HCT116 (cell line): Measurements from ENCODE around the gene HPS5. TPM values are rescaled to one million over a fixed set of nuclear protein-coding genes. Genes with fewer than 3 reads are reported as not detected.

ENCODE experiments used
- ATAC-seq: fragments of 200-7000 bp; cut with Tn5 transposase; 2 replicates; pipeline ENCODE4 v1.9.1; 2020; ENCODE audit warnings: mild to moderate bottlenecking, moderate library complexity
- BruUV-seq: library from RNA; stranded (reverse); fragments of 400-500 nt; replicated peaks from 2 replicates; lab custom pipeline; 2021; lab: Mats Ljungman, UMichigan
- CTCF ChIA-PET: fragments of 300-600 bp; sonication (Branson Sonifier 250); formaldehyde crosslinking; loops from one replicate; lab custom pipeline; 2021; ENCODE audit warnings: antibody characterized with exemption; lab: Charles Lee
- POLR2A ChIA-PET: fragments of 300-600, 350-600 bp; sonication (Branson Sonifier 250); formaldehyde crosslinking; loops from one replicate; lab custom pipeline; 2021; ENCODE audit warnings: antibody characterized with exemption; lab: Charles Lee
- RAD21 ChIA-PET, 2 experiments: fragments of 300-600 bp; sonication (Branson Sonifier 250); formaldehyde crosslinking; loops; one replicate each; lab custom pipeline; 2023; ENCODE audit warnings: low total read pairs in 2 of 2; ENCODE audit not compliant: uncharacterized antibody in 2 of 2, unreplicated experiment in 2 of 2, low non-redundant PET in 1 of 2; lab: Charles Lee
- DNase-seq: peaks from one replicate; pipeline ENCODE4 v3.0.0-alpha.2; 2010; ENCODE audit warnings: low read depth, low spot score
- H2AFZ ChIP-seq: fragments of 200-600 bp; shearing (Covaris generic), sonication (generic); 2 replicates; pipeline ENCODE4 v1.6.1; 2017; ENCODE audit warnings: low read depth, mixed run types, mixed read lengths, antibody characterized with exemption, low read length; ENCODE audit not compliant: poor library complexity, severe bottlenecking
- H3K27ac ChIP-seq: 2 replicates; pipeline ENCODE4 v1.5.1; 2012; ENCODE audit warnings: low read depth, low read length
- H3K27me3 ChIP-seq: fragments of 200-600 bp; sonication (generic); 2 replicates; pipeline ENCODE4 v1.6.1; 2016; ENCODE audit warnings: mixed run types, low read length, mixed read lengths; ENCODE audit not compliant: insufficient read depth
- H3K36me3 ChIP-seq, 2 experiments: fragments of 200-500 bp in 1 of 2; fragments of 200-600 bp in 1 of 2; sonication (Bioruptor generic) in 1 of 2; sonication (generic) in 1 of 2; 2 replicates each; pipeline versions ENCODE4 v1.5.1 to v1.6.1; 2014 to 2016; ENCODE audit warnings: low read length in 2 of 2, inconsistent platforms in 1 of 2, mixed read lengths in 1 of 2, mixed run types in 1 of 2; ENCODE audit not compliant: insufficient read depth in 2 of 2, control insufficient read depth in 1 of 2
- H3K4me1 ChIP-seq, 2 experiments: fragments of 200-600 bp in 1 of 2; sonication (generic) in 1 of 2; 2 replicates each; pipeline versions ENCODE4 v1.5.1 to v1.6.1; 2012 to 2017; ENCODE audit warnings: low read length in 2 of 2, inconsistent platforms in 1 of 2, mild to moderate bottlenecking in 1 of 2, mixed read lengths in 1 of 2, mixed run types in 1 of 2, moderate library complexity in 1 of 2; ENCODE audit not compliant: insufficient read depth in 2 of 2, control insufficient read depth in 1 of 2
- H3K4me2 ChIP-seq: fragments of 200-600 bp; sonication (generic); 2 replicates; pipeline ENCODE4 v1.6.1; 2017; ENCODE audit warnings: mixed run types, low read length, mixed read lengths
- H3K4me3 ChIP-seq, 2 experiments: fragments of 200-600 bp in 1 of 2; sonication (generic) in 1 of 2; replicated peaks in 1 of 2; 2 replicates each; pipeline ENCODE4 v1.5.1; 2011 to 2016; ENCODE audit warnings: low read length in 2 of 2, control low read depth in 1 of 2, low read depth in 1 of 2, mild to moderate bottlenecking in 1 of 2, mixed read lengths in 1 of 2, mixed run types in 1 of 2
- H3K79me2 ChIP-seq: fragments of 200-600 bp; sonication (generic); 2 replicates; pipeline ENCODE4 v1.6.1; 2017; ENCODE audit warnings: mild to moderate bottlenecking, mixed run types, low read length, moderate library complexity, mixed read lengths; ENCODE audit not compliant: insufficient read depth
- H3K9ac ChIP-seq: fragments of 200-600 bp; sonication (generic); 2 replicates; pipeline ENCODE4 v1.6.1; 2016; ENCODE audit warnings: low read length, mixed read lengths
- H3K9me2 ChIP-seq: fragments of 200-600 bp; sonication (generic), shearing (Covaris generic); 2 replicates; pipeline ENCODE4 v1.6.1; 2017; ENCODE audit warnings: mixed run types, mild to moderate bottlenecking, moderate library complexity; ENCODE audit not compliant: insufficient read depth
- H3K9me3 ChIP-seq, 2 experiments: fragments of 200-500 bp in 1 of 2; fragments of 200-600 bp in 1 of 2; sonication (Bioruptor generic) in 1 of 2; sonication (generic) in 1 of 2; 2 replicates each; pipeline ENCODE4 v1.6.1; 2014 to 2017; ENCODE audit warnings: low read length in 2 of 2, mixed read lengths in 2 of 2, inconsistent platforms in 1 of 2, low read depth in 1 of 2, mild to moderate bottlenecking in 1 of 2, mixed run types in 1 of 2, moderate library complexity in 1 of 2; ENCODE audit not compliant: control insufficient read depth in 1 of 2, insufficient read depth in 1 of 2
- H4K20me1 ChIP-seq: fragments of 200-600 bp; sonication (generic), shearing (Covaris generic); 2 replicates; pipeline ENCODE4 v1.6.1; 2017; ENCODE audit warnings: mixed run types, mild to moderate bottlenecking, moderate library complexity; ENCODE audit not compliant: insufficient read depth
- CBX3 ChIP-seq: IDR thresholded peaks from 2 replicates; pipeline ENCODE4 v1.6.1; 2012; ENCODE audit warnings: low read depth
- CEBPB ChIP-seq: IDR thresholded peaks from 2 replicates; pipeline ENCODE4 v1.6.1; 2012; ENCODE audit warnings: low read depth
- CTCF ChIP-seq, 3 experiments: fragments of 200-600 bp in 1 of 3; sonication (generic) in 1 of 3; IDR thresholded peaks in 2 of 3; conservative IDR thresholded peaks in 1 of 3; 2 replicates each; pipeline ENCODE4 v1.5.1; 2012 to 2017; ENCODE audit warnings: low read depth in 2 of 3, low read length in 2 of 3, antibody characterized with exemption in 1 of 3, borderline replicate concordance in 1 of 3, control low read depth in 1 of 3, mild to moderate bottlenecking in 1 of 3, mixed read lengths in 1 of 3, mixed run types in 1 of 3, moderate library complexity in 1 of 3; ENCODE audit not compliant: insufficient read depth in 1 of 3
- EGR1 ChIP-seq: IDR thresholded peaks from 2 replicates; pipeline ENCODE4 v1.6.1; 2012; ENCODE audit warnings: low read depth
- EZH2 ChIP-seq: fragments of 200-600 bp; sonication (generic); IDR thresholded peaks from 2 replicates; pipeline ENCODE4 v1.6.1; 2017; ENCODE audit warnings: antibody characterized with exemption, mixed run types
- EZH2phosphoT487 ChIP-seq: fragments of 200-600 bp; IDR thresholded peaks from 2 replicates; pipeline ENCODE4 v1.6.1; 2018; ENCODE audit warnings: antibody characterized with exemption, borderline replicate concordance
- FOSL1 ChIP-seq: IDR thresholded peaks from 2 replicates; pipeline ENCODE4 v1.6.1; 2012; ENCODE audit warnings: low read depth
- JUND ChIP-seq: IDR thresholded peaks from 2 replicates; pipeline ENCODE4 v1.6.1; 2012
- POLR2A ChIP-seq: IDR thresholded peaks from 2 replicates; pipeline ENCODE4 v1.7.0; 2011; ENCODE audit warnings: borderline replicate concordance; ENCODE audit not compliant: insufficient read depth, insufficient read length; ENCODE audit errors: extremely low read depth
- POLR2AphosphoS5 ChIP-seq: IDR thresholded peaks from 2 replicates; pipeline ENCODE4 v1.6.1; 2011; ENCODE audit warnings: mild to moderate bottlenecking, low read depth, low read length, moderate library complexity
- RAD21 ChIP-seq: IDR thresholded peaks from 2 replicates; pipeline ENCODE4 v1.6.1; 2012; ENCODE audit warnings: low read depth, mild to moderate bottlenecking
- SP1 ChIP-seq: IDR thresholded peaks from 2 replicates; pipeline ENCODE4 v1.6.1; 2012; ENCODE audit warnings: low read depth
- TCF7L2 ChIP-seq: IDR thresholded peaks from 2 replicates; pipeline ENCODE4 v1.7.0; 2011; ENCODE audit warnings: borderline replicate concordance, inconsistent platforms; ENCODE audit not compliant: insufficient read depth, insufficient read length; ENCODE audit errors: extremely low read depth
- ZFX ChIP-seq: fragments of 450-650 bp; IDR thresholded peaks from 2 replicates; pipeline ENCODE4 v1.6.1; 2017
- ZNF274 ChIP-seq: fragments of 200-500 bp; sonication (Bioruptor generic); IDR thresholded peaks from 2 replicates; pipeline ENCODE4 v1.6.1; 2014; ENCODE audit warnings: mild to moderate bottlenecking, low read depth, low read length, inconsistent platforms
- intact Hi-C: fragments of 100-400 bp; cut with micrococcal nuclease; formaldehyde crosslinking; loops from 2 replicates; pipeline ENCODE4 v1.10.0; 2022
- total RNA-seq: library from RNA; stranded (reverse); gene quantifications from one replicate; pipeline ENCODE4 v1.2.1, GENCODE V29; 2021; ENCODE audit not compliant: unreplicated experiment
- TF ChIP-seq, protein P1 (sequence below): IDR thresholded peaks from 2 replicates; pipeline ENCODE4 v1.6.1; 2012
- TF ChIP-seq, protein P2 (sequence below): IDR thresholded peaks from 2 replicates; pipeline ENCODE4 v1.6.1; 2011; ENCODE audit warnings: mild to moderate bottlenecking, low read length, moderate library complexity; ENCODE audit not compliant: insufficient replicate concordance; ENCODE audit errors: extremely low read depth

Gene HPS5
- total RNA-seq, 1 experiment from 2014 or later = 19.6 TPM

GRCh38 chr11:18233912-18234311 lies 88.0 kb downstream of the HPS5 start:
- Histone ChIP-seq H3K4me2 (no peak overlapping the region), H3K36me3 (no peaks in the 10 kb centered on the region), H3K27me3 (peaks cover 20% of the 10 kb centered on the region), H4K20me1 (no peaks in the 10 kb centered on the region), H3K4me1 (no peaks in the 10 kb centered on the region), H3K9ac (no peak overlapping the region), H3K27ac (no peak overlapping the region), H3K9me2 (no peaks in the 10 kb centered on the region), H3K79me2 (no peaks in the 10 kb centered on the region), H3K9me3 (no peaks in the 10 kb centered on the region), H2AFZ (no peak overlapping the region), H3K4me3 (no peak overlapping the region)
- ATAC-seq = no peak
- ChIA-PET RAD21 (no interaction called here), POLR2A (no interaction called here), CTCF (interaction anchor here (3.5 kb wide), 1 partner anchor 10 kb away, joined by 22 read pairs; no protein-coding TSS in a partner anchor)
- no peak for DNase-seq
- intact Hi-C loops = no loop called here
- BruUV-seq = no TSS peak
- no peak for TF ChIP-seq ZFX
- TF ChIP-seq ZNF274 = no peak
- TF ChIP-seq POLR2A = no peak
- no peak for TF ChIP-seq POLR2AphosphoS5
- TF ChIP-seq JUND = no peak
- TF ChIP-seq CTCF (IDR thresholded peaks at IDR 0.05 in 2 of 3, conservative IDR thresholded peaks at IDR 0.05 in 1 of 3; ENCODE audit: borderline replicate concordance in 1 of 3, insufficient read depth in 1 of 3, low read depth in 2 of 3, low read length in 2 of 3) = no peak
- no peak for TF ChIP-seq TCF7L2
- TF ChIP-seq CBX3 = no peak
- no peak for TF ChIP-seq EZH2
- no peak for TF ChIP-seq SP1
- no peak for TF ChIP-seq EGR1
- TF ChIP-seq EZH2phosphoT487 = no peak
- no peak for TF ChIP-seq RAD21
- TF ChIP-seq, protein P1, sequence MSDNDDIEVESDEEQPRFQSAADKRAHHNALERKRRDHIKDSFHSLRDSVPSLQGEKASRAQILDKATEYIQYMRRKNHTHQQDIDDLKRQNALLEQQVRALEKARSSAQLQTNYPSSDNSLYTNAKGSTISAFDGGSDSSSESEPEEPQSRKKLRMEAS = no peak
- TF ChIP-seq, protein P2, sequence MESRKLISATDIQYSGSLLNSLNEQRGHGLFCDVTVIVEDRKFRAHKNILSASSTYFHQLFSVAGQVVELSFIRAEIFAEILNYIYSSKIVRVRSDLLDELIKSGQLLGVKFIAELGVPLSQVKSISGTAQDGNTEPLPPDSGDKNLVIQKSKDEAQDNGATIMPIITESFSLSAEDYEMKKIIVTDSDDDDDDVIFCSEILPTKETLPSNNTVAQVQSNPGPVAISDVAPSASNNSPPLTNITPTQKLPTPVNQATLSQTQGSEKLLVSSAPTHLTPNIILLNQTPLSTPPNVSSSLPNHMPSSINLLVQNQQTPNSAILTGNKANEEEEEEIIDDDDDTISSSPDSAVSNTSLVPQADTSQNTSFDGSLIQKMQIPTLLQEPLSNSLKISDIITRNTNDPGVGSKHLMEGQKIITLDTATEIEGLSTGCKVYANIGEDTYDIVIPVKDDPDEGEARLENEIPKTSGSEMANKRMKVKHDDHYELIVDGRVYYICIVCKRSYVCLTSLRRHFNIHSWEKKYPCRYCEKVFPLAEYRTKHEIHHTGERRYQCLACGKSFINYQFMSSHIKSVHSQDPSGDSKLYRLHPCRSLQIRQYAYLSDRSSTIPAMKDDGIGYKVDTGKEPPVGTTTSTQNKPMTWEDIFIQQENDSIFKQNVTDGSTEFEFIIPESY = no peak
- no peak for TF ChIP-seq FOSL1
- no peak for TF ChIP-seq CEBPB
